SJCRH30 (cell line): ENCODE data around the gene PTPRG. TPM values are rescaled to one million over a fixed set of nuclear protein-coding genes. Genes with fewer than 3 reads are reported as not detected.

ENCODE experiments used
- DNase-seq, 2 experiments: peaks; one replicate each; pipeline ENCODE4 v3.0.0-alpha.2; 2015 to 2020
- H3K27ac ChIP-seq: fragments of 250-450 bp; sonication (Bioruptor Pico); 2 replicates; pipeline ENCODE4 v1.5.1; 2020; ENCODE audit warnings: mild to moderate bottlenecking, moderate library complexity
- H3K27me3 ChIP-seq: fragments of 250-450 bp; sonication (Bioruptor Pico); 2 replicates; pipeline ENCODE4 v1.5.1; 2020; ENCODE audit warnings: mild to moderate bottlenecking, moderate library complexity
- H3K36me3 ChIP-seq: fragments of 250-450 bp; sonication (Bioruptor Pico); 2 replicates; pipeline ENCODE4 v1.5.1; 2020; ENCODE audit warnings: mild to moderate bottlenecking, moderate library complexity
- H3K4me1 ChIP-seq: fragments of 250-450 bp; sonication (Bioruptor Pico); 2 replicates; pipeline ENCODE4 v1.5.1; 2020; ENCODE audit warnings: mild to moderate bottlenecking, moderate library complexity
- H3K4me3 ChIP-seq: fragments of 250-450 bp; sonication (Bioruptor Pico); 2 replicates; pipeline ENCODE4 v1.5.1; 2020; ENCODE audit warnings: mild to moderate bottlenecking, moderate library complexity
- H3K9me3 ChIP-seq: fragments of 250-450 bp; sonication (Bioruptor Pico); replicated peaks from 2 replicates; pipeline ENCODE4 v1.5.1; 2020; ENCODE audit warnings: mild to moderate bottlenecking, moderate library complexity
- total RNA-seq: library from RNA; depleted of rRNA; stranded (reverse); fragments of >200 nt; shearing (Covaris generic); gene quantifications from 2 replicates; pipeline ENCODE4 v1.2.3, GENCODE V29; 2014

PTPRG gene
- total RNA-seq, 1 experiment from 2014 or later, result 25.2 TPM

DNA sequence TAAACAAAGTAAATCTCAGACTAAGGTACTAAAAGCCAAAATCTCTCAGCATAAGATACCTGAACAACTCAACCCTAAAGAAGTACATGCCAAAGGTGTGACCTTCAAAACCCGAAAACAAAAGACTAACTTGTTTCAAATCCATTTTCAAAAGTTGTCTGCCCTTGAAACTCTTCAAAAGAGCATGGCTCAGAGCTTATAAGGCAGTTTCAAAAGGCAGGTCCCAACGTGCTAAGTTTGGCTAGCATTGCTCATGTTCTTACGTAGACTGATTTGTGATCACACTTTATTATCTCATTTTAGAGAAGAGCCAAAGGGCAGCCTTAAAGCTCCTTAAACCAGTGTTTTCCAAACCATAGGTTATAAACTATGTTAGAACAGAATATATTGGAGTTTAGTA lies 699.8 kb downstream of the PTPRG start:
- no peaks in the 10 kb centered on the region for H3K4me1 ChIP-seq
- H3K4me3 ChIP-seq, result no peak overlapping the region
- no peak for DNase-seq
- H3K27ac ChIP-seq, result no peak overlapping the region
- no peaks in the 10 kb centered on the region for H3K36me3 ChIP-seq
- H3K27me3 ChIP-seq, result no peaks in the 10 kb centered on the region
- H3K9me3 ChIP-seq, result no peaks in the 10 kb centered on the region

DNA sequence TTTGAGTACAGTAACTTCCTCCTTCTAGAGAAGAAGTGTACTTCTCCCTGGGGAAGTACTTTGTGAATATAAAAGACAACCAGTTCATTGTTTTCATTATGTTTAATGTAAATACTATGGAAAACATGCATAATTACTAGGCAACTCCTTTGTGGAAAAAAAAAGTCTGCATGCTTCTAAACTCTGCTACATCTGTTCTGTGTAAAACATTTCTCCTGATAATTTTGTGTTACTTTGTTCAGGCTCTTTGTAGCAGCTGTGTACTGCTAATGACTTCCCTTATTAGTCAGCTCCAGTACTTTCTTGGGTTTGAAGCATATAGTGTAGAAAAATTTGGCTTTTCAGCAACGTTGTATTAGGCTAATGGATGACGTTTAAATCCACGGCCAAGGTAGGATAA lies 700.4 kb downstream of the PTPRG start:
- Histone ChIP-seq H3K36me3 (no peaks in the 10 kb centered on the region), H3K27me3 (no peaks in the 10 kb centered on the region), H3K9me3 (no peaks in the 10 kb centered on the region), H3K27ac (no peak overlapping the region), H3K4me3 (no peak overlapping the region), H3K4me1 (no peaks in the 10 kb centered on the region)
- DNase-seq, result no peak

DNA sequence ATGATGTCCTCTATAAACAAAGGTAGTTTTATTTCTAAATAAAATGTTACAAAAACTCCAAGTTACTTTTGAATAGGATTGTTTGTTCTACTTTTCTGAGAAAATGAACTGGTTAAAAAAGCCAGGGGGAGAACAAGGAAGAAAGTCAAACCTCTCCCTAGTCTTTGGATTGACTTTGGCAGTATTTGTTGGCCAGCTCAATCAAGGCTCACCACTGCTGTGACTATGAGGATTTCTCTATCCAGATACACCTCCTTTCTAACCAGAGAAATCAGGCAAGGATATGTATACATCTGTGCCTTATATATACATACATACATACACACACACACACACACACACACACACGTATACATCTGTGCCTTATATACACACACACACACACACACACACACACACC lies 704.2 kb downstream of the PTPRG start:
- Histone ChIP-seq H3K9me3 (no peaks in the 10 kb centered on the region), H3K4me1 (no peaks in the 10 kb centered on the region), H3K36me3 (no peaks in the 10 kb centered on the region), H3K4me3 (no peak overlapping the region), H3K27me3 (no peaks in the 10 kb centered on the region), H3K27ac (no peak overlapping the region)
- DNase-seq, result no peak

DNA sequence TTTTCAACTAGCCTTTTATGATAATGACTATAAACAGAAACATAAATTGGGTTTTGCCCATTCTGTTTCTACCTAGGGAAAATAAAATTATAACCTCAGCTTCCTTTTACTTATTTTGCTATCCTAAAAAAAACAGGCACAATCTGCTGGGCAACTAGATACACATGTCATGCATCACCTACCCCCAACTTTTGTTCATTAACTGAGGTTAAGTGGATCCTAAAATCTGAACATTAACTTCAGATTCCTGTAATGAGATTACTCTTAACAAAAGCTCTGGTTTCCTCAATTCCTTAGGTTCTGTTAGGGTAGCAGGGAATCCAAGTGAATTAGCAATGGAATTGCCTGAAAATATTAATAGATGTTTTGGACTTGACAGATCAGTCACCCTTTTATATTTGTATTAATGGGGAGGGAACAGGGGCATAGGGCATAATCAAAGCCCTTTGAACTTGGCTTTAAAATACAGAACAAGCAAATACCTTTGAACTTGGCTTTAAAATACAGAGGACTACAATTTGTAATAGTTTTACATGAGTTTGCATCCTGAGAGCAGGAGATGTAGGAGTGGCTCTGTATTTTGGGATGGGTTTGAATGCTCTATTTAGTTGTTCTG lies 705.4 kb downstream of the PTPRG start:
- no peaks in the 10 kb centered on the region for H3K9me3 ChIP-seq
- H3K27ac ChIP-seq, result no peak overlapping the region
- no peak for DNase-seq
- H3K4me3 ChIP-seq, result no peak overlapping the region
- no peaks in the 10 kb centered on the region for H3K4me1 ChIP-seq
- H3K36me3 ChIP-seq, result no peaks in the 10 kb centered on the region
- no peaks in the 10 kb centered on the region for H3K27me3 ChIP-seq

DNA sequence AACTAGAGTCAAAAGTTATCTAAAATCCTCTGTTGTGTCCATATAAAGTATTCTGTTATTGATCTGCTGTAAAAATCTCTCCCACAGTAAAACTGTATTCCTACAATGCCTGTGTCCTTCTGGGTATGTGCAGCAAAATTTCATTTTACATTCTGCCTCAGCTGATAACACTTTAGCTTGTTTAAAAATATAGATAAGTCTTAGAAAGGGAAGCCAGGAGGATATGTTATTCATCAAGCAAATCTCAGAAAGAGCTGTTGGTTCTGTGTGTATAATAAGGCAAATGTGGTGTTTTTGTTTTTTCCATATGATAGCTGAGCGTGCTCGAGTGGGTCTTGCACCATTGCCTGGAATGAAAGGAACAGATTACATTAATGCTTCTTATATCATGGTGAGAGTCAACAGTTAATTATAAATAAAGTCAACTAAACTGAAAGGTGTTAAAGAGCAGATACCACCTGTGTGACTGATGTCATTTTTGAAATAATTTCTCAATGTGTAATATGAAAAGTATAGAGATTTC lies 715.3 kb downstream of the PTPRG start:
- no peak for DNase-seq
- no peaks in the 10 kb centered on the region for H3K9me3 ChIP-seq
- H3K4me3 ChIP-seq, result no peak overlapping the region
- no peak overlapping the region for H3K27ac ChIP-seq
- H3K36me3 ChIP-seq, result no peaks in the 10 kb centered on the region
- no peaks in the 10 kb centered on the region for H3K4me1 ChIP-seq
- H3K27me3 ChIP-seq, result no peaks in the 10 kb centered on the region

DNA sequence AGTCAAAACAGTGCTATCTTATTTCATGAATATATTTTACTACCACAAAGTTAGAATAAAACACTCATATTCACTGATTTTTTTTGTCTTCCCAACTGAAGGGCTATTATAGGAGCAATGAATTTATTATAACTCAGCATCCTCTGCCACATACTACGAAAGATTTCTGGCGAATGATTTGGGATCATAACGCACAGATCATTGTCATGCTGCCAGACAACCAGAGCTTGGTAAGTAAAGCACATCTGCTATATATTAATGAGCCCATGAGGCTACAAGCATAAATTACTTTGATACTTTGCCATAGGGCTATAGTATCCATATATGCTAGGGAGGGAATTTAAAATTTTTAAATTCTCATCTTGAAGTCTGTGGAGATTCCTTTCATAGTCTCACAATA lies 716.1 kb downstream of the PTPRG start:
- H3K27ac ChIP-seq, result no peak overlapping the region
- no peaks in the 10 kb centered on the region for H3K27me3 ChIP-seq
- H3K9me3 ChIP-seq, result no peaks in the 10 kb centered on the region
- no peak for DNase-seq
- H3K4me1 ChIP-seq, result no peaks in the 10 kb centered on the region
- H3K36me3 ChIP-seq, result no peaks in the 10 kb centered on the region
- H3K4me3 ChIP-seq, result no peak overlapping the region

DNA sequence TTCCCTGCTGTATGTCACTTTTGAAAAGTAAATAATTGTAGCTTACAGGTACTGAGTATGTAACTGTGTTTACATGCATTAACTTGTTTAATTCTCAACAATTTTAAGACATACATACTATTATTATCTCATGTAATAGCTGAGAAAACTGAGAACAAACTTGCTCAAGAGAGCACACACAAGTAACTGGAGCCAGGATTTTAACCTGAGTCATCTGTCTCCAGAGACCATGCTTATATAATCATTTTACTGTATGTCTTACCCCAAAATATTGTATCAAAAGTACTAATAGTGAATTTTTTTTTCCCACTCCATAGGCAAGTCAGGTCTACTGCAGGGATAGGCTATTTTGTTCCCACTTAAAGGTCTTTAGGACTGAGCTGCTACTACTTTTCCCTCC lies 716.6 kb downstream of the PTPRG start:
- Histone ChIP-seq H3K27ac (no peak overlapping the region), H3K4me3 (no peak overlapping the region), H3K4me1 (no peaks in the 10 kb centered on the region), H3K9me3 (no peaks in the 10 kb centered on the region), H3K27me3 (no peaks in the 10 kb centered on the region), H3K36me3 (no peaks in the 10 kb centered on the region)
- DNase-seq, result no peak

DNA sequence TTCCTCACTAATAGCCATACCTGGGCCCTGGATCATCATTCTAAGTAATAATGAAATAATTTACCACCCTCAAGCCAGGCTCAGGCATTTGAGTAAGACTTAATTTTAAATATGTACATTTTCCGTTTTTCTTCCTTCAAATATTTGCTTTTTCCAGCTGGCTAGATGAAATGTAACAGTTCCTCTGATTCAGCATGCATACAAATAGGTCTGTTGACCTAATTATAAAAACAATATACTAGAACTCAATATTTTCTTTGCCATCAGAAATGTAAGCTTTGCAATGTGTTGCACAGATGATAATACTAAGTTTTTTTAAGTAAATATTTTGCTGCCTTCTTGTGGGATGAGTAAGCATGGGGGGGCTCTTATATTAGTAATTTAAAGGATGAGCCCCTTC lies 720.4 kb downstream of the PTPRG start:
- no peak for DNase-seq
- Histone ChIP-seq H3K27me3 (no peaks in the 10 kb centered on the region), H3K9me3 (no peaks in the 10 kb centered on the region), H3K4me3 (no peak overlapping the region), H3K4me1 (no peaks in the 10 kb centered on the region), H3K27ac (no peak overlapping the region), H3K36me3 (no peaks in the 10 kb centered on the region)

DNA sequence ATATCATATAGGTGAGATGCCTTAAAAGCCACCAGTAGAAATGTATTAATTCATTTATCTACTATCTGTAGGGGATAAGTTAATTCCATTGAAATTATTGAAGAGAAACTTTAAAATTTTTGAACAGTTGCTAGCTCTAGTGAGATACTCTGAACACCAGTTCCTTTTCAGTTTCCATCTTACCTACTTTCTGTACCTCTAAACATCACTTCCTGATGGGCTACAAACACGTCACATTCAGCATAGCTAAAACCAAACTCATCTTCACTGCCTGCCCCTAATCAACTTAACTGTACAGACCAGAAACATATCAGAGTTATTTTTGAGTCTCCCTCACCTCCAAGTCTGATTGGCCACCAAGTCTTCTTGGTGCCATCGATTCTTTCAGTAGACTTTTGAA lies 723.1 kb downstream of the PTPRG start:
- DNase-seq, result no peak

DNA sequence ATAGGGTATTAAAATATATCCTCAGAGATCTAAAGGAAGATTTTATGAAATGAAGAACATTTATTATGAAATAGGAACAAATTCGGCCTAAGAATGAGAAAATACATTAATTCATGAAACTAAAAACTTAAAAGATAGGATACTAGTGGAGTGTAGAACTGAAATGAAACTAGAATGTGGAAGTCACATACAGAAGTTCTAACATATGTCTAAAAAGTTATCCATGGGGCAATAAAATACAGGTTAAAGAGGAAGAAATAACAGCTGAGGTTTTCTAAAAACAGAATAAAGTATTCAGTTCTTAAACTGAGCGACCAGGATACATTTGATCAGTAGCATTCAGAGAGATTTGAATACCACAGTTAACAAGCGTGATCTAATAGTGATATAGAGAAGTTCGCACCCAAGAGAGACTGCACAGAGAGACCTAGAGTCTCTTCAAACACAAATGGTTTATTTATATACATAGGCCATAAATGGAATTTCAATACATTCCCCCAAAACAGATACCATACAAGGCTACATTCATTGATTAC lies 726.1 kb downstream of the PTPRG start:
- DNase-seq, result no peak
- Histone ChIP-seq H3K36me3 (no peaks in the 10 kb centered on the region), H3K27me3 (no peaks in the 10 kb centered on the region), H3K27ac (no peak overlapping the region), H3K9me3 (no peaks in the 10 kb centered on the region), H3K4me3 (no peak overlapping the region), H3K4me1 (no peaks in the 10 kb centered on the region)

More for the DNA sequence above, 723.1 kb downstream of the PTPRG start:
- Histone ChIP-seq H3K4me1 (no peaks in the 10 kb centered on the region), H3K36me3 (no peaks in the 10 kb centered on the region), H3K27me3 (no peaks in the 10 kb centered on the region), H3K9me3 (no peaks in the 10 kb centered on the region), H3K4me3 (no peak overlapping the region), H3K27ac (no peak overlapping the region)

DNA sequence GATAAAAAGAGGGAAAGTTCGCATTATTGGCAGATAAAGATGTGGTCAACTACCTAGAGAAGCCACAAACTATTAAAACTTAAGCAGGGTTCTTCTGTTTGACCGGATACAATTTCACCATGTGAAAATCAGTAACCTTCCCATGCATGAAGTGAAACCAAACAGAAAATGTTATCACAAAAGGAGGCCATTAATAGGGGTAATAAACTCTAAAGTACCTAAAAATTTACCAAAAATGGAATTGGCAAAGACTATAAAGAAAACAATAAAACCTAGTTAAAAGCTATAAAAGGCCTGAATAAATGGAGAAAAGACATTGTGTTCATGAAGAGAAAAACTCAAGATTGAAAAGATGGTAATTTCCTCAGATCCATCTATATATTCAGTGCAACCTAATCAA lies 728.6 kb downstream of the PTPRG start:
- H3K36me3 ChIP-seq, result no peaks in the 10 kb centered on the region
- no peak for DNase-seq
- H3K27me3 ChIP-seq, result no peaks in the 10 kb centered on the region
- no peak overlapping the region for H3K4me3 ChIP-seq
- H3K27ac ChIP-seq, result no peak overlapping the region
- H3K4me1 ChIP-seq, result no peaks in the 10 kb centered on the region
- H3K9me3 ChIP-seq, result no peaks in the 10 kb centered on the region

DNA sequence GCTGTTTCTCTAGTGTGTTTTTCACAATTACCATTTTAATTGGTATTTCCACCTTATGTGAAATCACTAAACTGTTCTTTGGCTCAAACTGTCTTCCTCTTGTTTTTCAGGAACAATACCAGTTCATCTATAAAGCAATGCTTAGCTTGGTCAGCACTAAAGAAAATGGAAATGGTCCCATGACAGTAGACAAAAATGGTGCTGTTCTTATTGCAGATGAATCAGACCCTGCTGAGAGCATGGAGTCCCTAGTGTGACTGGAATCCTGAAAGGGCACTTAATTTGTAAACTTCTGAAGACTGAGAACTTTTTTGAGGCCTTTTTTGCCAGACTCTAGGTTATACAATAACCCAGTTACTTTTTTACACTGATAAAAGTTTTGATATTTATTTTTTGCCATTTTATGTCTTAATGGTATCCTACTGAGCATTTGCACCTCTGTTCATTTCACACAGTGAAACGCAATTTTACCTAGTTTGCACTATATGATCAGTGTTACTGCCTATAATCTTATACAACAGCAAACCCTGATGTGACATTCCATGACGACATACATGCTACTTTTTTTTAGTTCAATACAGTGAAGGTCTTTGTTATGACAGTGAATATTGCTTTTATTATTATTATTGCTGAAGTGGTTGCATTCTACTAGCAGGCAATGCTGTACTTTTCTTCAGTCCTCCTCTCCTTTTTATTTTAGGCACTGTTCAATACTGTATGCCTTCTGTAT lies 731.8 kb downstream of the PTPRG start:
- Histone ChIP-seq H3K4me3 (no peak overlapping the region), H3K9me3 (no peaks in the 10 kb centered on the region), H3K4me1 (no peaks in the 10 kb centered on the region), H3K27ac (no peak overlapping the region), H3K27me3 (no peaks in the 10 kb centered on the region), H3K36me3 (no peaks in the 10 kb centered on the region)
- no peak for DNase-seq

DNA sequence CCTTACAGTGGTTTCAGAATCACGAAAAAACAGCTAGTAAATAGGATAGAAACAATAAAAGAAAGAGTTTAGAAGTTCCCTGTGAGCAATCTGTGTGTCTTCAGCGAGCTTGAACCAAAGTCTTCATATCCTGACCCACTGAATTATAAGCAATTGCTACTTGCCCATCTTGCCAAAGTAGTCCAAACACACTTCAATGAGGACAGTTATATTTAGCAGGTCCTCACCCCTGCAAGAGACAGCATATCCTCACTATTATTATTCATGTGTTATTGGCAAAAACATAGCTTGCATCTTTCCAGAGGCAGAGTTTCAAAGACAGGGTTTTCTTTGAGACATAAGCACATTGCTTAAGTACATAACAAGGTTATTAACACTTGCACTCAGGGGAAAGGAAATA lies 734.2 kb downstream of the PTPRG start:
- Histone ChIP-seq H3K4me1 (no peaks in the 10 kb centered on the region), H3K27me3 (no peaks in the 10 kb centered on the region), H3K36me3 (no peaks in the 10 kb centered on the region), H3K9me3 (no peaks in the 10 kb centered on the region), H3K27ac (no peak overlapping the region), H3K4me3 (no peak overlapping the region)
- DNase-seq, result no peak

DNA sequence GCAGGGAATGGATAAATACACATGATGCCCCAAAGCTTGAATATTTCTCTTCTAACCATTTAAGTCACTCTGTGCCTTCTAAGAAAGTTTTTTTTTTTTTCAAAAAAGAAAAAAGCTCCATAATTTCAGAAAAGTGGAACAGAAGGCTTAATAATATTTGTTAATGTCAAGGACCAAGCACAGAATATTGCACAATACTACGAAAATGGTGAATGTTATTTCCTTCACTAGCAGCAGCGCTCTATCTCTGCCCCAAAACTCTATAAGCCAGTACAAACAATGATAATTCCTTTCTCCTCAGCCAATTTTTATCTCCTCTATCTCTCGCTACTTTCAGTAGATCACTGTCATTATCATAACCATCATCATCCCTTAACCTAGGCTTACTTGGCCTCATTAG lies 739.2 kb downstream of the PTPRG start:
- H3K9me3 ChIP-seq, result no peaks in the 10 kb centered on the region
- H3K4me1 ChIP-seq, result no peaks in the 10 kb centered on the region
- H3K36me3 ChIP-seq, result no peaks in the 10 kb centered on the region
- H3K27me3 ChIP-seq, result no peaks in the 10 kb centered on the region
- no peak overlapping the region for H3K27ac ChIP-seq
- DNase-seq, result no peak
- H3K4me3 ChIP-seq, result no peak overlapping the region

DNA sequence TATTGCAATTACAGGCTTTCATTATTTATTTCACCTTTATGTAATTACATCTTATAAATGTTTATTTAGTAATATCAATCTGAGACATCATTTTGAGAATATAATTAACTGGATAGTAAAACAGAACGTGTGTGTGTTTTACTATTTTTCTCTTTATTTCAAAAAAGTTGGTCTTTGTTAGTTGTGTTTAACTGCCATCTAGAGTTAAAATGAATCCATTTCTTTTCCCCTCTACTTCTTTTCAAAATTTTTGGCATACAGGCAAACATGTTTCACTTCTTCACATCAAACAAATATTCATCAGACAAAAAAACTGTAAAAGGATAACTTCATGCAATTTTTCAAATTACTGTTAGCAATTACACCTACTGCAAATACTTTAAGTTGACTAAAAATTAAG lies 750.8 kb downstream of the PTPRG start:
- no peaks in the 10 kb centered on the region for H3K27me3 ChIP-seq
- H3K4me3 ChIP-seq, result no peak overlapping the region
- no peaks in the 10 kb centered on the region for H3K4me1 ChIP-seq
- DNase-seq, result no peak
- no peak overlapping the region for H3K27ac ChIP-seq
- H3K36me3 ChIP-seq, result no peaks in the 10 kb centered on the region
- no peaks in the 10 kb centered on the region for H3K9me3 ChIP-seq

DNA sequence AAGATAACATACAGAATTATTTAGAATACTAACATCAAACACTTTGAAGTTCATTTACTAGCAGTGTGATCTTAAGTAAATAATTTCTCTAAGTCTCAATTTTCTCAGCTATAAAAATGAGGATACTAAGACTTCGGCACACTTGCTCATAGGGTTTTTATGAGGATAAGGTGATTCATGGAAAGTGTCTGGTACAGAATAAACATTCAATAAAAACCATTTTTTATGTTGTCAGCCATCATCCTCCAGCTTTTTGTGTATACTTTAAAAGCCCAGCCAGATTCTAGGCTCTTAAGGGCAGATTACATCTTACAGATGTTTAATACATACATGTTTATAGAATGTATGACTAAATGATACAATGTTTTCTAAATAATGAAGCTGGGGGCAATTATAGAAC lies 755.2 kb downstream of the PTPRG start:
- Histone ChIP-seq H3K27me3 (no peaks in the 10 kb centered on the region), H3K9me3 (no peaks in the 10 kb centered on the region), H3K27ac (no peak overlapping the region), H3K36me3 (no peaks in the 10 kb centered on the region), H3K4me3 (no peak overlapping the region), H3K4me1 (no peaks in the 10 kb centered on the region)
- DNase-seq, result no peak
